Stimulated activated CD4-positive, alpha-beta T cell treated with anti-CD3 and anti-CD28 coated beads, Interleukin-1b, Interleukin-23, amount 100 ng/mL, for 24 hours (primary cell): Measurements from ENCODE around the gene CCDC82.
"Not testable (repeated sequence)": the region's sequence is repeated elsewhere in the genome, so short reads cannot be mapped to it uniquely, and the experiment has no call there.

ENCODE experiments used
- DNase-seq, 4 experiments: peaks; one replicate each; pipeline ENCODE4 v3.0.0-alpha.2; 2020; ENCODE audit warnings: low read depth in 4 of 4, low spot score in 1 of 4

CCDC82 gene

DNA sequence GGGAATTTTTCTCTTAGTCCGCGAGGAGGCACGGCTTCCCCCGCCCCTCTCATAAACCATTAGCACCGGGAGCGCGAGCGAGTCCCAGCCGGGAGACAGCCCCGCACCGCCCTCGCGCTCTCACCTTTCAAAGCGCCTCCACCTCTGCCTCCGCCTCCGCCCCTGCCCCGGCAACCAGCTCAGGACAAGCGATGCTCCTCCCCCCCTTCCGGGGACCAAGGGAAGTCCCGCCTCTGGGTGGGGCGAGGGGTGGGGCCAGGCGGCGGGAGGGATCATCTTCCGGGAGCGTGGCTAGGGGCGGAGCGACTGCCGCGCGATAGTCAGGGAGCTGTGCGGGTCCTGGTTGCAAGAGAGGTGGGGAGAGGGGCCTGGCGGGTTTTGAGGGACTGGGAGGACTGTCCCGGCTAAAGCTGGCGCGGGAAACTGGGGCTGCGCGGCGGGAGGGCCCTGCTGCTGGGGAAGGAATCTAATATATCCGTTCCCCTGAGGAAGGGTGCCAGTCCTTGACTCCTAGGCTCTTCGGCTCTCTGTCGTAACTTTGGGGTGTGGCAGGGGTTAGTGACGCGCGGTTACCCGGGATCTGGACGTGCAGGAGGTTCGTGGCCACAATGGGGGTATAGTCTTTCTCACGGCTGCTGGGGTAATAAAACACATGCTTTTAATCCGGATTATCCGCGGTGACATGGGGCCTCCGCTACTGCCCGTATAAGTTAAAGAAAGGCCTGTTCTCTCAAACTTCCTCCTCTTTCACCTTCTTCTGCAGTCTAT is at the start of gene CCDC82, which contains the start of gene JRKL:
Gene CCDC82 (minus strand): TSS at position 193 of the 768 bp plus-strand sequence. CDS start 5,165 bp downstream, outside the sequence.
Gene JRKL (plus strand): TSS at position 294 of the 768 bp plus-strand sequence. CDS start 637 bp downstream, outside the sequence.
- peak; percentile 93 to 97 (median 96) for DNase-seq

DNA sequence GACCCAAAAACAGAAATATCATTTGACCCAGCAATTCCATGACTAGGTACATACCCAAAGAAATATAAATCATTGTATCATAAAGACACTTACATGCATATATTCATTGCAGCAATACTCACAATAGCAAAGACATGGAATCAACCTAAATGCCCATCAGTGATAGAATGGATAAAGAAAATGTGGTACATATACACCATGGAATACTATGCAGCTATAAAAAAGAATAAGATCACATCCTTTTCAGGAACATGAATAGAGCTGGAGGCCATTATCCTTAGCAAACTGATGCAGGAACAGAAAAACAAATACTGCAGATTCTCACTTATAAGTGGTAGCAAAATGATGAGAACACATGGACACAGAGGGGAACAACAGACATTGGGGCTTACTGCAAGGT is 42.9 kb upstream of the CCDC82 start:
- DNase-seq, result not testable (repeated sequence)

DNA sequence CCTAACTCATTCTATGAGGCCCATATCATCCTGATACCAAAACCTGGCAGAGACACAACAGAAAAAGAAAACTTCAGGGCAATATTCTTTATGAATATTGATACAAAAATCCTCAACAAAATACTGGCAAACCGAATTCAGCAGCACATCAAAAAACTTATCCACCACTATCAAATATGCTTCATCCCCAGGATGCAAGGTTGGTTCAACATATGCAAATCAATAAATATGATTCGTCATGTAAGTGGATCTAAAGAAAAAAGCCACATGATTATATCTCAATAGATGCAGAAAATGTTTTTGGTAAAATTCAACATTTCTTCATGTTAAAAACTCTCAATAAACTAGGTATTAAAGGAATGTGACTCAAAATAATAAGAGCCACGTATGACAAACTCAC is 41.0 kb upstream of the CCDC82 start:
- no peak for DNase-seq

DNA sequence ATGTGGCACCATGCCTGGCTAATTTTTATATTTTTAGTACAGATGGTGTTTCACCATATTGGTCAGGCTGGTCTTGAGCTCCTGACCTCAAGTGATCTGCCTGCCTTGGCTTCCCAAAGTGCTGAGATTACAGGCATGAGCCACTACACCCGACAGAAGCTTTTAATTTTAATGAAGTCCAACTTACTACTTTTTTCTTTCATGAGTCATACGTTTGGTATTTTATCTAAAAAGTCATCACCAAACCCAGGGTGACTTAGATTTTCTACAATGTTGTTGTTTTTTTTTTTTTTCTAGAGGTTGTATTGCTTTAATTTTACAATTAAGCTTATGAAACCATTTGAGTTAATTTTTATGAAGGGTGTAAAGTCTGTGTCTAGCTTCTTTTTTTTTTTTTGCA is 35.0 kb upstream of the CCDC82 start:
- DNase-seq, result no peak

DNA sequence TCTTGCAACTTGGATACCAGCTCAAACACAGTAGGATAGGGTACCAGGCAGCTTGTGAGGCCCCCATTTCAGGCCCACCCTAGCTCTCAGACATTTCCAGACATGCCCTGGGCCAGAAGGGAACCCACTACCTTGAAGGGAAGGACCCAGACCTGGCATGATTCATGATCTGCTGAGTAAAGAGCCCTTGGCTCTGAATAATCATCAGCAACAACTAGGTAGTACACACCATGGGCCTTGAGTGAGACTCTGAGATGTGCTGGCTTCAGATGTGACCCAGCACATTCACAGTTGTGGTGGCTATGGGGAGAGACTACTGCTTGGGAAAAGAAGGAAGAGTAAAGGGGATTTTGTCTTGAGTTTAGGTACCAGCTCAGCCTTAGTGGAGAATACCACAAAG is 23.7 kb upstream of the CCDC82 start:
- DNase-seq, result no peak

DNA sequence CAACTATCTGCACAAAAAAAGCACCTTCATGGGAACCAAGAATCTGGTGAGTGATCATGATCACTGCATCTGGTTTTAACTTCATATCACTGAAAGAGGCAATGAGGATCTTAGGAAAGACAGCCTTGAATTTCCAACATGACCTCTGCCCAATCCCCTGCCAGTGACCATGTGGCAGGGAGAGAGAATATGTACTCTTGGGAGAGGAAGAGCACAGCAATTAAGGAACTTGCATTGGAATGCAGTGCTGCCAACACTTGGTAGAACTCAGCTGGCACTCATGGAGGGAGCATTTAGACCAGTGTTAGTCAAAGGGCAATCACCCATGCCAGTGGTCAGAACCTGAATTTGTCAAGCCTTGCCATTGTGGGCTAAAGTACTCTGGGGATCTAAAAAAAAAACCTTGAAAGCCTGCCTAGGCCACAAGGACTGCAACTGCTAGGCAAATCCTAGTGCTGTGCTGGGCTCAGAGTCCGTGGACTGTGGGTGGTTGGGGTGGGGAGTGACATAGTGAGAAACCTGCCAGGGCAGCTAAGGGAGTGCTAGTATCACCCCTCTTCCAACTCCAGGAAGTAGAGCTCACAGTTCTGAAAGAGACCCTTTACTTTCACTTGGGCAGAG is 23.2 kb upstream of the CCDC82 start:
- no peak for DNase-seq

DNA sequence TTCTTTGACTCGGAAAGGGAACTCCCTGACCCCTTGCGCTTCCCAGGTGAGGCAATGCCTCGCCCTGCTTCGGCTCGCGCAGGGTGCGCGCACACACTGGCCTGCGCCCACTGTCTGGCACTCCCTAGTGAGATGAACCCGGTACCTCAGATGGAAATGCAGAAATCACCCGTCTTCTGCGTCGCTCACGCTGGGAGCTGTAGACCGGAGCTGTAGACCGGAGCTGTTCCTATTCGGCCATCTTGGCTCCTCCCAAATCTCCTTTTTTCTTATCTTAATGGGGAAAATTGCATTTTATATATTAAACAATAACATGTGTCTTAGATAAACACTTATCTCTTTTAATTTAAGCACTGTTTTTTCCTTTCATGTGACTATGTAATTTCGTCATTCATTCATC is 21.7 kb upstream of the CCDC82 start:
- not testable (repeated sequence) for DNase-seq

DNA sequence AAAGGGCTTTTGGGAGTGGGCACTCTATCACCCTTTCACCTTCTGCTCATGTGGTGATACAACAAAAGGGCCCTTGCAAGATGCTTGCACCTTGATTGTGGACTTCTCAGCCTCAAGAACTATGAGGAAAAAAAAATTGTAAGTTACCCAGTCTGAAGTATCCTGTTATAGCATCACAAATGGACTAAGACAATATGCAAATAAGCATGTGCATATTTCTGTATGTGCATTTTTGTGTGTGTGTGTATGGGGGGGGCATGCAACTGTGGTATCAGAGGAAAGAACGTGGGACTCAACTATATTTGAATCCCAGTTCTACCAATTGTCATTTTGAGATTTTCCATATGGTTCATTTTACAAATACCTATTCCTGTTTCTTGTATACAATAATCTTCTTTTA is 11.0 kb upstream of the CCDC82 start:
- DNase-seq, result no peak

DNA sequence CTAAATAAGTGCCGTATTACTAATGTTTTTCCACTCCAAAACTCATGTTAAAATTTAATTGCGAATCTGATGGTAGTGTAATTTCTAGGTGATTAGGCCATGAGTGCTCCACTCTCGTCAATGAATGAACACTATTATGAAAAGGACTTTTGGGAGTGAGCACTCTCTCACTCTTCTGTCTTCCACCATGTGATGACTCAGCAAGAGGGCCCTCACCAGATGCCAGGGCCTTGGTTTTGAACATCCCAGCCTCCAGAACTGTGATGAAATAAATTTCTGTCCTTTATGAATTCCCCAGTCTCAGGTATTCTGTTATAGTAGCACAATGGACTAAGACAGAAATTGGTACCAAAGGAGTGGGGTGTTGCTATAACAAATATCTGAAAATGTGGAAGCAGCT is 8.2 kb upstream of the CCDC82 start:
- no peak for DNase-seq

DNA sequence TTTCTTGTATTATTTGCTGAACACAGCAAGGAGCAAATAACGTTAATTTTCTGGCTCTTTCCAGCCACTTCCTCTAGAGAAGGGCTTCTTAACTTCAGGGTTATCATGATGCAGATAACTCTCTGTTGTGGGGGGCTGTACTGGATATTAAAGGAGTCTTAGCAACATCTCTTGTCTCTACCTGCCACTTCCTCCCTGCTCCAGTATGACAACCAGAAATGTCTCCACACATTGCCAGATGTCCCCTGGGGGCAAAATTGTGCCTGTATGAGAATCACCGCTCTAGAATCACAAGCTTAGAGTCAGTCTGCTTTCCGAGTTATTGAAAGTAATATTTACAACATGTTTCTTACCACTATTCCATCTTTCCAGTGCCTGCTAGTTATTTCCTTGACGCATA is 6.9 kb upstream of the CCDC82 start:
- no peak for DNase-seq

DNA sequence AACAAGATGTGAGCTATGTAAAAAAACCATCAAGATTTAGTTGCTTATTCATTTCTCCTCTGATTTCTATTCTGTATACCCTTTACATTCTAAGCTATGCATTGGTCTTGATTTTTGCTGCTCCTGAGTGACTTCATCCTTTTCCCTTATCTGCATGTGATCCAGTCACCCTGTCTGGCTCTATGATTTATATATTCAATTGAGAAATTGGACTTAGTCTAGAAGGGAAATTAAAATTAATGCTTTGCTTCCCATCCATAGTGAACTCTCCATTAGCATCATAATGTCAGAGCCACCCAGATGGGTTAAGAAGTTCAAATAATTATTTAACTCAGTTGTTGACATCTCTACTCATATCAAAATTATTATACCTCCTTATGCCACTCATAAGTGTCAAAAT is 5.1 kb upstream of the CCDC82 start:
- DNase-seq, result no peak

DNA sequence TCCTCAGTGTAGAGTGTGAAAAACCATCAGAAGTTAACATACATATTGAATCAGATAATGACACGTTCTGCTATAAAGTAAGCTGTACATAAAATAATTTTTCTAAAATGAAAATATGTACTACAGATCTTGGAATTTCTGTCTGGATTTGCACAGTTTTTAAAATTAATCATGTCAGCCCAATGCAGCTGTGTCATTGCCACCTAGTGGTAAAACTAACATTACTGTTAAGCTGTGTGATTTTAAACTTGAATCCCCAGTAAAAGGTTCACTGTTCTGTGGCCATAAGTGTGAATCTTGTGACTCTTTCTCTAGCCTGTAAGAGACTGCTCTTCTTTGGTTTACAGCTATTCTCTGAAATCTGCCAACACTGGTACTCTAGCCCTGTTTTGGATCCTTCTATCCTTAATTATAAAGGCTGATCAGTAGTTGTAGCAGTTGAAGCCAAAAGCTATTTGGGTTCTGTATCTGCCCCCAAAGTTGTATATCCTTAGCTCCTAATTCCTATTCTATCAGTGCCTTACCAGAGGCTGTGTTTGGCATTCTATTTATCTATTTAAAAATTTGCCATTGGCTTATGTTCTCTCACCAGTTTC is 4.1 kb upstream of the CCDC82 start:
- DNase-seq, result no peak

DNA sequence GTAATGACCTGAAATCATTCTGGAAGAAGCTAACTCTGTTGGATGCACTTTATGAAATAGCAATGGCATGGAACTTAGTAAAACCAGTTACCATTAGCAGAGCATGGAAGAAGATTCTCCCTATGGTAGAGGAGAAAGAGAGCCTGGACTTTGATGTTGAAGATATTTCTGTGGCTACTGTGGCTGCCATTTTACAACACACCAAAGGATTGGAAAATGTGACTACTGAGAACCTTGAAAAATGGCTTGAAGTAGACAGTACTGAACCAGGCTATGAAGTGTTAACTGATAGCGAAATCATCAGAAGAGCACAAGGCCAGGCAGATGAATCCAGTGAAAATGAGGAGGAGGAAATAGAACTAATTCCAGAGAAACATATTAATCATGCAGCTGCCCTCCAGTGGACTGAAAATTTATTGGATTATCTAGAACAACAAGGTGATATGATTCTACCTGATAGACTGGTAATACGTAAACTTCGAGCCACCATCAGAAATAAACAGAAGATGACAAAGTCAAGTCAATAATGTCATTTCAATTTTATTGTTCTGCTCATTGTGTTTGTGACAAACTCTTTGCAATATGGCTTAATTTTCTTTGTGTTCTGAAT is 2.1 kb upstream of the CCDC82 start:
- DNase-seq, result no peak

DNA sequence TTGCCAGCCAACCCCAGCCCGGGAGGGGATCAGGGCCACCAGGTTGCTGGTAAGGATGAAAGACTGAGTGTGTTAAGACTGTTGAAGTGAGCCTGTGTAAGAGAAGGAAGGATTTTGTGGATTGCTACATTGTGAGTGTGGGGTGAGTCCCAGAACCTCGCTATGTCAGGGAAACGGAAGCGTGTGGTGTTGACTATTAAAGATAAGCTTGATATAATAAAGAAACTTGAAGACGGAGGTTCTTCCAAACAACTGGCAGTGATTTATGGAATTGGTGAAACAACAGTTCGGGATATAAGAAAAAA is 728 bp upstream of the CCDC82 start:
- no peak for DNase-seq

DNA sequence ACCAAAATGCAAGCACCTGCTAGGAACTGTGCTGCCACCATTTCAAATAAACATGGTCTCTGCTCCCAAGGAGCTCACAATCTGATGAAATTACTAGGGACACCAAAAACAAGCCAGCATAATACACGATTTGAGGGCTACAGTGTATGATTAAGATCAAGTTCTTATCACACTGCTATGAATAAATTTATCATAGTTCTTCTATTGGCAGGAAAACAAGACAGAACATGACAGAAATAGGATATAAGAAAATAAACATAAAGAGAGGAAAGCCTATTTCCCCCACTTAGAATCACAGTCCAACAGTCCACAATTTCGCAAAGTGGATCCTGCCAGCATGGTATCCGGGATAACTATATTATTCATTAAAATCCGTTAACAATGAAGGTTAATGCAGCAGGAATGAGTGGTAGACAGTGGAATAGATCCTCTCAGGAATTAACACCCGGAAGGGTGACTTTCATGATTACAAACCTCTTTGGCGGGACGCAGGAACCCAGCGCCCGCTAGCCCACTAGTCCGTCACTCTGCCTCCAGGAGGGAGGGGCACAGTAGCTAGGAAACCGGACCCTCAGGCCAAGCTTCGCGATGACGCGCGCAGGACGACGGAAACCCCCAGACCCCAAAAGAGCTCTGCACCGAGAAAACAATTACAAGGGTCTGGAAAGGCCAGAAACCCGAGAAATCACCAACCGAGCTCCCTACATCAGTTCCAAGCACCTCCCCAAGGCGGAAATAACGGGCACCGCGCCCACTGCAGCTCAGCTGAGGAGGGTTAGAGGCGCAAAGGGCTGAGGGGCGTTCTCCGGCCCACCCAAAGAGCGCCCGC is 607 bp downstream of the CCDC82 start:
- DNase-seq, result no peak

DNA sequence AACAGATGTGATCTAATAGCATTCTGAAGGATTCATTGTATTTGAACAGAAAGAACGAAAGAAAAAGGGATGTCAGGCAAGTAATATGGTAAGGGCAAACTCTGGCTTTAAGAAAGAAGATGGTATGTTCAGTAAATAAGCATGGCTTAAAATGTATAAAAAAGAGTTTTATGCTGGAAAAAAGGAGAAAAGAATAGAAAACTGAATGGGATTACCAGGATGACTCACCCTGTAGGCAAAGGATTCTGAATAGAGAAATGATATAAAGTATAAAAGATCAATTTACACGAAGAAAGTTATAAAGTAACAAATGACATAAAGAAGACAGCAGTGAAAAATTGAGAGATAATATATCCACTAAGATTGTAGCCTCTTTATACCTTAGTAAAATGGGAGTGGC is 4.5 kb downstream of the CCDC82 start:
- no peak for DNase-seq

DNA sequence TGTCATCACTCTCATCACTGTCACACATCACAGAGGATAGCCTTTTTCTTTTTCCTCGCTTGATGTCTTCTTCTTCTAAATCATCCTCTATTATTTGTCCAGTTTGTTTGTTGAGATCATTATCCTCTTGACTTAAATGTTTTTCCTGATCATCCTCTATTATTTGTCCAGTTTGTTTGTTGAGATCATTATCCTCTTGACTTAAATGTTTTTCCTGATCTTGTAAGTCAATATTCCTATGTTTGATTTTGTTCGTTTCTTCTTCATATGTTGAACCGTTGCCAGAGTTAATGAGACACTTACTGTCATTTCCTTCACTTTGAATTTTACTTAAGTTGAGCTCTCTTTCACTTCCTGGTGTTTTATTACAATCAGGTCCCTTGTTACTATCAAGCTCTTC is 5.6 kb downstream of the CCDC82 start:
- DNase-seq, result no peak

DNA sequence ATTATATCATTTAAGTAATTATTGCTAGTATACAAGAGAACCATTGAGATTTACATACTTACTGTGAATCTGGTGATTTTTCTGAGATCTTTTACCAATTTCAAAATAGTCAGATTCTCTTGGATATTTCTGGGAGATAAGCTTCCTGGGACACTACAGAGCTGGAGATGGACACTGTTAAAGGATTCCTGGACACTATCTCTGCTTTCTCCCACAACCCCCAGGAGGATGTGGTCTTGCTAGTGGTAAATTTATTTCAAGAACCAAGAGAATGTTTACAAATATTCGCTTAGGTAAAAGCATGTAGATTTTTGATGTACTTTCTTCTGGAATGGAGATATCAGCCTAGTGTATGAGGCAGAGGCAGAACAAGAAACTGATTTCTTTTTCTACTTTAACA is 12.9 kb downstream of the CCDC82 start:
- no peak for DNase-seq

DNA sequence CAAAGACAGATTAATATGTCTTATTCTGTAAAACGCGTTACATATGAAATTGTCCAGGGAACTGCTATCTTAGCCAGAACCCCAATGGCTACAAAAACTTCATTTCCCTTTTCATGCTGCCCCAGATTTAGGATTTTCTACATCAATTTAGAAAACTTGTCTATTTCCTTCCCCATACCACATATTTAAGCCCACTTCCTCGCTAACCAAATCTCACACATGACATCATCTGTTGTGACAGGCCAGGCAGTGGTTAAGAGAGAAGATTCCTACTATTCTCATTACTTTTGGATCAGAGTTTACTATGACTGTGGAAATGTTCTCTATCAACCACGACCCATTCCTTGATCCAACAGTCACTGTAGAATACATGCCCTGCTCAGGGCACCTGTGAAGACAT is 15.9 kb downstream of the CCDC82 start:
- DNase-seq, result no peak

DNA sequence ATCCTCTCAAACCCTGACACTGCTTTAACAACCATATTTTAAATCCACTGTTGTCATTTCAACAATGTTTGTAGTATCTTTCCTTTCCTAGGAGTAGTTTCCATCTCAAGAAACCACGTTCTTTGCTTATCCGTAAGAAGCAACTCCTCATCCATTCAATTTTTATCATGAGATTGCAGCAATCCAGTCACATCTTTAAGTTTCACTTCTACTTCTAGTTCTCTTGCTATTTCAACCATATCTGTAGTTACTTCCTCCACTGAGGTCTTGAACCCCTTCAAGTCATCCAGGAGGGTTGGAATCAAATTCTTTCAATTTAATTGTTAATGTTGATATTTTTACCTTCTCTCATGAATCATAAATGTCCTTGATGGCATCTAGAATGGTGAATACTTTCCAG is 22.4 kb downstream of the CCDC82 start:
- DNase-seq, result no peak

DNA sequence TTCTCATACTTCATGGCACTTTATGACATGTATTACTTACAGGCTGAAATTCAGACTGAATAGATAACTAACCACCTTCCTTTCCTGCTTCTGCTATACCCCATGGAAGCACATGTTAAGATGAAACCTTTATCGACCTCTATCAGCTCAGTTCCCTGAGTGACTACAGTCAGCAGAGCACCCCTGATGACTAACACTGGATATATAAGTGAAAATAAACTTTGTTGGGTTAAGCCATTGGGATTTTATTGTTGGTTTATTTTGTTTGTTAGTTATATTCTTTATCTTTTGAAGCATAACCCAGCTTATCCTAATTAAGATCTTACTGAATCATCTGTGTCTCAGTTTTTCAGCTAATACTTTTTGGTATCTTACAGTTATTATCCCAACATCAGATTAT is 23.7 kb downstream of the CCDC82 start:
- no peak for DNase-seq
